Inferior parietal cortex (tissue), 1 donor: ENCODE results near the gene AFTPH.
A peak's percentile ranks its signal among the peaks of the same experiment; 100 is the strongest.

ENCODE experiments used
- DNase-seq: peaks from one replicate; pipeline ENCODE4 v3.0.0-alpha.2; 2016; ENCODE audit errors: extremely low spot score

Gene AFTPH

DNA sequence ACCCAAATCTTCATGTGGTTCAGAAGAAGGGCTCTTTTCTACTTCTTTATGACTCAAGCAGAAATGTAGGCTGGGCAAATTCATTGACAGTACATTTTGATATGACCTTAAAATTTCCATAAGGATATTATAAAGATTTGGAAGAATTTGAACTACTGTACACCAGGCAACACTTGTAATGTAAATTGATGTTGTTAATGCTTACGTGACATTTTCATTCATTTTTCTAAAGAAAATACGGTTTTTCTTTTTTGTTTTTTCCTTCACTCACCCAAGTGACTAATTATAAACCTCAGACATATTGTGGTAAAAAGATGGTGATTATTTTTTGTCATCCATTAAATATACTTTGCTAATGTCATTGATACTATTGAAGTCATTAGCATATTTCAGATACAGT is 17.4 kb downstream of the AFTPH start:
- DNase-seq, result no peak

DNA sequence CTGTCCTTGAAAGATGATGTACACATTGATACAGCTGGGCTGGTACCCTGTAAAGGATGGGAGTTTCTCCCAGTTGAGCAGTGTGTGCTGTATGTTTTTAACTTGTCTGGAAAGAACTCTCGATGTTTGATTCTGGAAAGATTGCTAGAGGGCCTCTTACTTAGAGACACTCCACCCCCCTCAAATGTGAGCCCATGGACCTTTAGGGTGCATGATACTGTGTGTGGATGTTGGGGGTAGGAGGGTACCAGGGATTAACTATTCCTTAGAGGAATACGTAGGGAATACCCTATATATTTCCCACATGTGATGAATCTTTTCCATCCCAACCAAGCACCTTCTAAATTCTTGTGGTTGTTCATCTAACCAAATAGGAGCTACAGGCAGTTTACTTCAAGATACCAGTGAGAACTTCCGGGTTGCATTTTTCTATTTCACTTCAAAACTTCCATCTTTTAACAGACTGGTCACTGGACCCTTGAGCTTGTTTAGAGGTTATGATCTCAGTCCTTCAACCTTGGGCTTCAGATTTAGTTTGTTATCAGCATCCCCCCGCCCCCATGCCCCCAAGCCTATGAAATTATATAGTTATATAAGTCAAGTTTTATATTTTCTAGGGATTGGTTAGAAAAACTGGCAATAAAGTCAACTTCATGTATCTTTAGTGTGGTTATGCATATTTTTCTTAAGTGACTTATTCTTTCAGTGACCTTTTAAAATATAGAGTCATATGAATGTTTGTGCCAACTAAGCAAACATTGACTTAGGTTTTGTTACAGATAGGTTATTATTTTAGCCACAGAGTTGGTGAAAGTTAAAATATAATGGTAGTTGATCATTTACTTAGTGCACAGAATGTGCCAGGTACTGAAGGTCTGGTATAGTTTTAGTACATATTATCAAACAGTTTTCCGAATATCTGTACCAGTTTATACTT is 18.2 kb downstream of the AFTPH start:
- DNase-seq, result no peak

DNA sequence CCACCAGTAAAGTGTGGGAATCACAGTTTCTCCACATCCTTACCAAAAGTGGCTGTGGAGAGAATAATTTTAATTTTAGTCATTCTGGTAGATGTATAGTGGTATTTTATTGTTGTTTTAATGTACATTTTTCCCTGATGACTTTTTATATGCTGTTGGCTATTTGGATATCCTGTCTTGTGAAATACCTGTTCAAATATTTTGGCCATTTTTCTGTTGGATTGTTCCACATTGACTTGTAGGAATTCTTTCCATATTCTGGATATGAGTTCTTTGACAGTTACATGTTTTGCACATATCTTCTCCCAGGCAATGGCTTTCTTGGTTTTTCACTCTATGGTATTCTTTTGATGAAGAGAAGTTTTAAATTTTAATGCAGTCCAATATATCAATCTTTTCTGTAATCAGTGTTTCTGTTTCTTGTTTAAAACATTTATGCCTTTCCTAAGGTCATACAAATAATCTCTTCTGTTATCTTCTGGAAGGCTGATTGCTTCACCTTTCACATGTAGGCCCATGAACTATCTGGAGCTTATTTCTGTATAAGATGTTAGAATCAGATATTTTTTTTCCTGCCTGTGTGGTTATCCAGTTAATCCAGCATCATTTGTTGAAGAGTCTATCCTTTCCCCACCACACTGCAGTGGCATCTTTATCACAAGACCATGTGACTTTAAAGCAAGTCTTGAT is 19.0 kb downstream of the AFTPH start:
- no peak for DNase-seq

DNA sequence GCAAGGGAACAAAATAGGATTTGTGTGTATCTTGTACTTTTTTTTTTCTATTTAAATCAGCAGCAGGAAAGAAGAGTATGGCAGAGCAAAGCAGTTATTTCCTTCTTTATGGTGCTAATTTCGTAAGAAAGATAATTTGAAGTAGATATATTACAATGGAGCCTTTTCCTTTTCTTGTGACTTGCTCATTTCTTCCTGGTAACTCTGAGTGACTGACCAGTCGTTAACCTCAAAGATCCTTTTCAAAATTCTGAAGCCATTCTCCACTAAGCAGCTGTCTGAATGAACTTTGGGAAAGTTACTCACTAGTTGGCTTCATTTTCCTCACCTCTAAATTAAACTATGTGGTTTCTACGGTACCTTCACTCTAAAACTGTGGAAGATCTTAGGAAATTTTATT is 24.6 kb downstream of the AFTPH start:
- DNase-seq, result no peak

GRCh38 chr2:64550042-64550441 is 25.9 kb downstream of the AFTPH start:
- DNase-seq, result no peak

- no peak for DNase-seq
These were observed 27.7 kb downstream of the AFTPH start for GRCh38 chr2:64551851-64552250.

DNA sequence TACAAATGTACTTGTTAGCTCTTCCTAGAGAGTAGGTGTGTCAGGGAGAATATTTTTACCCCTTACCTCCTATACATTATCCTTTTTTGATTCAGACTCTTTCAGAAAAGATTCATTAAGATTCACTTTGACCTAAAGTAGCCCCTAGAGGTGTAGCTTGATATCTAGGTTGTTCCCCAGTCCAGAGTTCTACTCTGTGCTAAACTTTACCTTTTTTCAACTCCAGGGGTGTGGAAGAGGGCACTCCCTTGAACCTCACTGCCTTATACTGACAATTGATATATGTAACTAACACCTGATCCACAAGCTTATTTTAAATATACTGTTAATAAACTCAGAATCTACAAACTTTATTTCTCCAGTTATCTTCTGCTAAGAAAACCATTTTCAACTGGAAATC is 30.0 kb downstream of the AFTPH start:
- DNase-seq, result no peak

DNA sequence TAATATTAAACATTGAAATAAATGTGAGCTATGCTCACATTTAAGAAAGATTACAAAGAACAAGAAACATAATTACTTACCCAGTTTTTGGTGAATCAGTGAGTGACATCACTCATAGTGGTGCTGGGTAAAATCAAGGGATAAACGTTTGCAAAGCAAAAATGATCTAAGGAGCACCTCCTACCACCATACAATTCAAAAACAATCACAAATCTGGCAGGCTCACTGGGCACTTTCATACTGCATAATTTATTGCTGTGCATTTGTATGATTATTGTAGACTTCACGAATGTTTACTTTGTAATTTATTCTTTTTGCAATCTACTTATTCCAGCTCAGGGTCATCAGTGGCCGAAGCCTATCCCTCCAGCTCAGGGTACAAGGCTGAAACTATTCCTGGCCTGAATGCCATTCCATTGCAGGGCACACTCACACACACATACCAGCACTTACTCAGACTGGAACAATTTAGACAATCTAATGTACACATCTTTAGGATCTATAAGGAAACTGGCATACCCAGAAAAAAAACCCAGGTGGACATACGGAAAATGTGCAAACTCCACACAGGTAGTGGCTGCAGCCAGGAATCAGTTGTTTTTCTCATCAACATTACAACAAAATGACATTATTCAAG is 34.4 kb downstream of the AFTPH start:
- no peak for DNase-seq

GRCh38 chr2:64562148-64562784 is 38.1 kb downstream of the AFTPH start:
- DNase-seq, result no peak

- DNase-seq, result no peak
These were observed 39.4 kb downstream of the AFTPH start for GRCh38 chr2:64563436-64563938.

- no peak for DNase-seq
These were observed 42.0 kb downstream of the AFTPH start for GRCh38 chr2:64565949-64566710.

DNA sequence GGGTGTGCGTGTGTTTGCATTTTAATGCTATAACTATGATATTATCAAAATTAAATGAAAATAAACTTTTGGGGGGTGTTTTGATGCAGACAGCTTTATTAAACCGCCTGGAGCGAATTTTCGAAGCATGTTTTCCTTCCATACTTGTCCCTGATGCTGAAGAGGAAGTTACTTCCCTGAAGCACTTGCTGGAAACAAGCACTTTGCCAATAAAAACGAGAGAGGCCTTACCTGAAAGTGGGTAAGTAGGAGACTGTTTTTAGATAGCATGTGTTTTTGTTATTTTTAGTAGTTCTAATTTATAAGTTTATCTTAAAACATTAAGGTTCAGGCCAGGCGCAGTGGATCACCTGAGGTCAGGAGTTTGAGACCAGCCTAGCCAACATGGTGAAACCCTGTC is 43.3 kb downstream of the AFTPH start:
- no peak for DNase-seq

DNA sequence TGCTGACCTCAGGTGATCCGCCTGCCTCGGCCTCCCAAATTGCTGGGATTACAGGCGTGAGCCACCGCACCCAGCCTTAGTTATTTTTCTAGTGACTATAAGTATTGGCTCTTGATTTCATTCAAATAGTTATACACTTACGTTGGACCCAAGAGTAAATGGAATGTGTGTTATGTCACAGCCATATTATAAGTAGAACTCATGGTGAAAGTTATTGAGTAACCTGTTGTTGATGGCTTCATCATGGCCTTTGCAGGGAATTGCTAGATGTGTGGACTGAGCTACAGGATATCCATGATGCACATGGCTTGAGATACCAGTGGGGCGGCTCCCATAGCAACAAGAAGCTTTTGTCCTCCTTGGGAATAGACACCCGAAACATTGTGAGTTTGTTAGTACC is 44.7 kb downstream of the AFTPH start:
- no peak for DNase-seq

DNA sequence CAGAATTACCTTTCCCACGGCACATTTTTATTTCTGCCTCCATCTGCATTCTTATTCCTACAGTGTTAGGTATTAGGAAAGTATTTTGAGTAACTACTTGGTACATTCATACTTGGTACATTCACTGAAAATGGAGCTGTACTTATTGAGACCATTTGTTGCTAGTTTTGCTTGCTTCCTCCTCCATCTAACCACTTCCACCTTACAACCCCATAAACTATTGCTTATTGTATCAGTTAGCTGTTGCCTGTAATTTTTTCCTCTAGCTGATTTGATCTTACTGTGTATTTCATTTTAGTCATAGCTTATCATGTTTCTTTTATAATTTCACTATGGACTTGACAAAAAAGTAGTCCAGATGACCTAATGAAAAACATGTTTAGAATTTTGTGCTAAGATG is 50.7 kb downstream of the AFTPH start:
- no peak for DNase-seq

DNA sequence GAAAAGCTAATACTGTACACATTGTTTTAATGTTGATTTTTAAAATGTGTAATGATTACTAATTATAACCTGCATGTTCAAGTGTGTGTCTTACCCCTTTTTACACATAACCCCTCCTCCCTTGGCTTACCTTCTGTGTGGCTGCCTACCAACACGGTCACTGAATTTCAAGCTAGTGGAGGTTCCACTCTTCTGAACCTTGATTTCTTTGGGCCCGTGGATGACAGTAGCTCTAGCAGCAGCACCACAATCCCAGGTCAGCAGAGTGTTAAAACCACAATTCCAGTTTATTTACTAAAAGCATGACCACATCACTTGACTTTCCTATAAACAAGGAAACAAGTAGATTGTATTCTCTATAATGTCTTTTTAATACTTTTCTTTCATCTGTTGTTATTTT is 56.9 kb downstream of the AFTPH start:
- no peak for DNase-seq

GRCh38 chr2:64581777-64582539 is 57.8 kb downstream of the AFTPH start:
- DNase-seq, result no peak

DNA sequence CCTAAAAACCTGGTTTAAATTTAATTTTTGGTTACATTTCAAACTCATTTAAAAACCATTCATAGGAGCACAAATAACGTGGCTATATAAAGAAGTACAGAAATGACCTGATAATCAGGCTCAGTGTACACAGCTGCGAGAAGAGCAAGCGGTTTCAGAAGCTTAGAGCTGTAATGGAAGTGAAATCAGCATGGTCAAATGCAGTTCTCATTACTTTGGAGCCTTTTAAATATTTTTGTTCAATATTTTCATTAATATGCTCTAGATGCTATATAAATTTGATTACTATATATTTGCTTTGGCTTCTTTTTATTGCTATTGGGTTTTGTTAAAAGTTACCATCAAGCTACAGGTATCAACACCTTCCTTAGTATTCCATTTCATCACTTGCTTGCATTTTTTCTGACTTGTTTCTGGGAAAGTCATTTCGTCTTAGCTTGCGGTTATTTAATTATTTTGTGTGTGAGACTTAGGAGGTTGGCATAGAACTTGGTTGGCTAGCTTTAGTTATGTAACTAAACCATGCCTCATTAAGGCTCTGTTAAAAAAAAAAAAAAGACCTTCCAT is 58.7 kb downstream of the AFTPH start:
- DNase-seq, result no peak

GRCh38 chr2:64586054-64586453 is 61.9 kb downstream of the AFTPH start:
- no peak for DNase-seq

DNA sequence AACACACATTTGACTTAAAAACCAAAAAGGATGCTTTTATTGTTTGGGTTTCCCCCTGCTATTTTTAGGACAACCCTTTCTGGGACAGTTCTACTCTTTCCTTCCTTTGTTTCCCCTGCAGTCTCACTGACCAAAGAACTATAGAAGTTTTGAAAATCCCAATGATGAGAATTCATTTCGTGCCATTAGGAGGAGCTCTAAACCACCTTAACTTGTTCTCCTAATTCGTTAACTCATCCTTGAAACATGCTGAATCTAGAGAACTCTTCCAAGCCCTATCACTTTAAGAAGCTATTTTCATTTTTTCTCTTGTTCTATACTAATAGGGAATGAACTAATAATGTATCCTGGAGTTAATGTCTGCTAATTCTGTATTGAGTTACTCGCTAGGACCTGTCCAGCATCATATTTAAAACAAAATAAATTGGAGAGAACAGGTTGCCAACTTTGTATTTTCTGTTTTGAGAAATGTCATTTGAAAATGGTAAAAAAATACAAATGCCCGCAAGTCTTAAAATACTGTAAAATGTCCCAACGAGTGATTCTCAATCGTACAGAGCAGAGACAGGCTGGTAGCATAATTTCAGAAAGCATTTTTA is 62.9 kb downstream of the AFTPH start:
- peak; percentile 80 for DNase-seq

- DNase-seq, result no peak
These were observed 63.4 kb downstream of the AFTPH start for GRCh38 chr2:64587561-64587960.
